Hepatocyte (in vitro differentiated cells): ENCODE measurements around the gene NR6A1.

Experiments used
- EZH2 ChIP-seq: fragments of 200-600 bp; sonication (generic); IDR thresholded peaks from 2 replicates; pipeline ENCODE4 v1.6.1; 2016; ENCODE audit warnings: antibody characterized with exemption, mild to moderate bottlenecking, borderline replicate concordance
- EZH2phosphoT487 ChIP-seq: fragments of 200-600 bp; sonication (generic); IDR thresholded peaks from one replicate; pipeline ENCODE4 v1.6.1; 2018; ENCODE audit warnings: antibody characterized with exemption, mild to moderate bottlenecking, low read depth, moderate library complexity; ENCODE audit not compliant: unreplicated experiment, severe bottlenecking
- TF ChIP-seq, protein P1 (sequence below): fragments of 200-600 bp; sonication (generic); IDR thresholded peaks from 2 replicates; pipeline ENCODE4 v1.5.1; 2016; ENCODE audit warnings: antibody characterized with exemption, mild to moderate bottlenecking; ENCODE audit not compliant: poor library complexity

- TF ChIP-seq, protein P1, sequence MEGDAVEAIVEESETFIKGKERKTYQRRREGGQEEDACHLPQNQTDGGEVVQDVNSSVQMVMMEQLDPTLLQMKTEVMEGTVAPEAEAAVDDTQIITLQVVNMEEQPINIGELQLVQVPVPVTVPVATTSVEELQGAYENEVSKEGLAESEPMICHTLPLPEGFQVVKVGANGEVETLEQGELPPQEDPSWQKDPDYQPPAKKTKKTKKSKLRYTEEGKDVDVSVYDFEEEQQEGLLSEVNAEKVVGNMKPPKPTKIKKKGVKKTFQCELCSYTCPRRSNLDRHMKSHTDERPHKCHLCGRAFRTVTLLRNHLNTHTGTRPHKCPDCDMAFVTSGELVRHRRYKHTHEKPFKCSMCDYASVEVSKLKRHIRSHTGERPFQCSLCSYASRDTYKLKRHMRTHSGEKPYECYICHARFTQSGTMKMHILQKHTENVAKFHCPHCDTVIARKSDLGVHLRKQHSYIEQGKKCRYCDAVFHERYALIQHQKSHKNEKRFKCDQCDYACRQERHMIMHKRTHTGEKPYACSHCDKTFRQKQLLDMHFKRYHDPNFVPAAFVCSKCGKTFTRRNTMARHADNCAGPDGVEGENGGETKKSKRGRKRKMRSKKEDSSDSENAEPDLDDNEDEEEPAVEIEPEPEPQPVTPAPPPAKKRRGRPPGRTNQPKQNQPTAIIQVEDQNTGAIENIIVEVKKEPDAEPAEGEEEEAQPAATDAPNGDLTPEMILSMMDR = no peak
- TF ChIP-seq EZH2 = no peak
- TF ChIP-seq EZH2phosphoT487 = no peak
These were observed 295.8 kb downstream of the NR6A1 start for GRCh38 chr9:124475158-124475867.
